ENCODE results near the gene OR8B2.
"Not testable (repeated sequence)": the region's sequence is repeated elsewhere in the genome, so short reads cannot be mapped to it uniquely, and the experiment has no call there.

Gene OR8B2

GRCh38 chr11:124384399-124384798, at the start of gene OR8B2:
Gene OR8B2 (minus strand): TSS chr11:124384499. CDS start chr11:124383343, 1,156 bp downstream.
- DNase-seq (ENCODE audit: low spot score): no peak

- DNase-seq (ENCODE audit: low spot score): no peak
Measured at GRCh38 chr11:124429599-124429998, 45.3 kb upstream of the OR8B2 start.

GRCh38 chr11:124424384-124424921, 40.2 kb upstream of the OR8B2 start, which contains the start of gene OR8B4:
Gene OR8B4 (minus strand): TSS chr11:124424871. CDS start chr11:124424871, 0 bp downstream.
- no peak for DNase-seq (ENCODE audit: low spot score)

GRCh38 chr11:124421043-124421442, 36.7 kb upstream of the OR8B2 start:
- no peak for DNase-seq (ENCODE audit: low spot score)

- peak; percentile 45 for DNase-seq (ENCODE audit: low spot score)
Measured at GRCh38 chr11:124415356-124415923, 31.1 kb upstream of the OR8B2 start.

- no peak for DNase-seq (ENCODE audit: low spot score)
Measured at GRCh38 chr11:124409906-124410305, 25.6 kb upstream of the OR8B2 start.

- DNase-seq (ENCODE audit: low spot score): no peak
Measured at GRCh38 chr11:124405581-124405980, 21.3 kb upstream of the OR8B2 start.

GRCh38 chr11:124403186-124403585, 18.9 kb upstream of the OR8B2 start:
- not testable (repeated sequence) for DNase-seq (ENCODE audit: low spot score)

GRCh38 chr11:124402326-124402922, 18.1 kb upstream of the OR8B2 start:
- DNase-seq (ENCODE audit: low spot score): peak; percentile 82

- no peak for DNase-seq (ENCODE audit: low spot score)
Measured at GRCh38 chr11:124398924-124399323, 14.6 kb upstream of the OR8B2 start, which contains the start of gene OR8B3. Gene OR8B3 (minus strand): TSS chr11:124399024. CDS start chr11:124397351, 1,673 bp downstream.

- not testable (repeated sequence) for DNase-seq (ENCODE audit: low spot score)
Measured at GRCh38 chr11:124396847-124397246, 12.5 kb upstream of the OR8B2 start.

- peak; percentile 2 for DNase-seq (ENCODE audit: low spot score)
Measured at GRCh38 chr11:124394408-124394807, 10.1 kb upstream of the OR8B2 start.

- not testable (repeated sequence) for DNase-seq (ENCODE audit: low spot score)
Measured at GRCh38 chr11:124382857-124383256, 1.4 kb downstream of the OR8B2 start.

- no peak for DNase-seq (ENCODE audit: low spot score)
Measured at GRCh38 chr11:124380585-124380984, 3.7 kb downstream of the OR8B2 start.

- no peak for DNase-seq (ENCODE audit: low spot score)
Measured at GRCh38 chr11:124376280-124376679, 8.0 kb downstream of the OR8B2 start.

- DNase-seq (ENCODE audit: low spot score): no peak
Measured at GRCh38 chr11:124359566-124359965, 24.7 kb downstream of the OR8B2 start.

GRCh38 chr11:124346311-124346955, 37.9 kb downstream of the OR8B2 start:
- DNase-seq (ENCODE audit: low spot score): no peak

- DNase-seq (ENCODE audit: low spot score): no peak
Measured at GRCh38 chr11:124344346-124344745, 40.0 kb downstream of the OR8B2 start.

GRCh38 chr11:124340142-124340447, 44.2 kb downstream of the OR8B2 start:
- no peak for DNase-seq (ENCODE audit: low spot score)

GRCh38 chr11:124339396-124340141, 44.7 kb downstream of the OR8B2 start:
- no peak for DNase-seq (ENCODE audit: low spot score)

Measured in kidney tubule cell (primary cell).